Activated naive CD4-positive, alpha-beta T cell treated with Interleukin-2 at 50 U/mL for 16 hours (primary cell): ENCODE measurements around the gene NDUFV1.
"Not testable (repeated sequence)": the region's sequence is repeated elsewhere in the genome, so short reads cannot be mapped to it uniquely, and the experiment has no call there.

Source experiments
- DNase-seq: peaks from one replicate; pipeline ENCODE4 v3.0.0-alpha.2; 2020

Gene NDUFV1

GRCh38 chr11:67628710-67629385 lies 22.1 kb downstream of the NDUFV1 start:
- DNase-seq, result no peak

GRCh38 chr11:67629386-67630227 lies 22.9 kb downstream of the NDUFV1 start, which contains the start of gene NUDT8:
Gene NUDT8 (minus strand): TSS chr11:67629937. CDS start chr11:67629911, 26 bp downstream.
- DNase-seq, result peak; percentile 91

DNA sequence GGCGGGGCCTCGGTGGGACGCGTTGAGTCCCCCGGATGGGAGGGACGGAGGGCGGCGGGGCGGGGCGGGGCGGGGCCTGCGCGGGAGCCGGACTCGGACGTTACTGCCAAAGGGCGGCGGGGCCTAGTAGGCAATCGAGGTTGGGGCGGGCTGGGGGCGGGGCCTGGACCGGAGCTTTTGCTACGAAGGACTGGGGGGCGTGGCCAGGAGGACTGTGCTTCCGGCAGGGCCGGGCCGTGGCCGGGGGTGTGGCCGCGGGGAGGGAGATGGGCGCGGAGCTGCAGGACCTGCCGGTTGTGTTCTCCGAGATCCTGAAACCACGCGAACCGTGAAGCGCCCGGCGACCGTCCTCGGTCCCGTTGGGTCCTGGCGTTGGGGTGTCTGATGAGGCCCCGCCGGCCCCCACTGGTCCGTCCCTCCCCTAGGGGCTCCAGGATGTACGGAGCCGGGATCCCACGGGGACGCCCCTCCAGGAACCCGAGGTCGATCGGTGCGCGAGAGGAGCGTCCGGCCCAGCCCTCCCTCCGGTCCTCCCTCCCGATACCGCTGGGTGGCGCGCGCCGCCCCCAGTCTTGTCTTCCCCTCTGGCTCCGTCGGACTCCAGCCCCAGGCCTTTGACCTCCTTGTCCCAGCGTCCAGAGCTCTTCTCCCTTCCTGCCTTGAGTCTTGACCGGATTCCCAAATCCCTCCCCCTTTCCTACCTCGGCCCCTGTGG lies 23.6 kb downstream of the NDUFV1 start:
- peak; percentile 95 for DNase-seq

- DNase-seq, result no peak
These were observed 24.2 kb downstream of the NDUFV1 start for GRCh38 chr11:67630943-67631331.

GRCh38 chr11:67631411-67631810 lies 24.7 kb downstream of the NDUFV1 start:
- no peak for DNase-seq

GRCh38 chr11:67631853-67632174 lies 25.1 kb downstream of the NDUFV1 start:
- no peak for DNase-seq

GRCh38 chr11:67632175-67632981 lies 25.6 kb downstream of the NDUFV1 start:
- DNase-seq, result no peak

- DNase-seq, result no peak
These were observed 26.4 kb downstream of the NDUFV1 start for GRCh38 chr11:67632982-67633755.

DNA sequence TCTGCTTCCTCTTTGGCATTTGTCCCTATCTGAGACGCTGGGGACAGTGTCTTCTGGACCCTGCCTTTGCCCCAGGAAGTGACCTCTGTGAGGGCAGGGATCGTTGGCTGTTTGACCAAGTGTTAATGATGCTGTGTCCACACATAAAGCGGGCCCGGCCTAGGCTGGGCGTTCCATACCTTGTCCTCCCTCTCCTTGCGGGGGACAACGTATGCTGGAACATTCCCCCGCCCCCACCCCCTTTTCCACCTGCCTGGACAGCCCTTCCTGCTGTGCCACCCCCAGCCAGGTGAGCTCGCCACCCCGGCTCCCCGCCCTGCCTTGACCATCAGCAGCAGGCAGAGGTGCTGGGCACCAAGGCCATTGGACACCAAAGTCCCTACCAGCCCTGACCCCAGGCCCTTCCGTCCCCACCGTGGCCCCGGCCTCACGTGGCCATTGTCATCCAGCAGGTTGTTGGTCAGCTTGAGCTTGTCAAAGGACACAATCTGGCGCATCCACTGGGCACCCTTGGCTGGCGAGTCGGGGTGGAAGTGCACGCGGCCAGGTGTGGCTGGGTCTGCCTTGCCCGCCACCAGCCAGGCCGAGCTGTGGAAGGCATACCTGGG lies 27.1 kb downstream of the NDUFV1 start:
- no peak for DNase-seq

GRCh38 chr11:67634366-67635230 lies 27.9 kb downstream of the NDUFV1 start:
- DNase-seq, result no peak

GRCh38 chr11:67635231-67635521 lies 28.4 kb downstream of the NDUFV1 start:
- DNase-seq, result no peak

- DNase-seq, result no peak
These were observed 30.2 kb downstream of the NDUFV1 start for GRCh38 chr11:67636962-67637361.

GRCh38 chr11:67637441-67637840 lies 30.7 kb downstream of the NDUFV1 start:
- not testable (repeated sequence) for DNase-seq

GRCh38 chr11:67638535-67639437 lies 32.0 kb downstream of the NDUFV1 start:
- no peak for DNase-seq

GRCh38 chr11:67639438-67639859 lies 32.7 kb downstream of the NDUFV1 start, which contains the start of gene TBX10:
Gene TBX10 (minus strand): TSS chr11:67639763. CDS start chr11:67639472, 291 bp downstream.
- no peak for DNase-seq

DNA sequence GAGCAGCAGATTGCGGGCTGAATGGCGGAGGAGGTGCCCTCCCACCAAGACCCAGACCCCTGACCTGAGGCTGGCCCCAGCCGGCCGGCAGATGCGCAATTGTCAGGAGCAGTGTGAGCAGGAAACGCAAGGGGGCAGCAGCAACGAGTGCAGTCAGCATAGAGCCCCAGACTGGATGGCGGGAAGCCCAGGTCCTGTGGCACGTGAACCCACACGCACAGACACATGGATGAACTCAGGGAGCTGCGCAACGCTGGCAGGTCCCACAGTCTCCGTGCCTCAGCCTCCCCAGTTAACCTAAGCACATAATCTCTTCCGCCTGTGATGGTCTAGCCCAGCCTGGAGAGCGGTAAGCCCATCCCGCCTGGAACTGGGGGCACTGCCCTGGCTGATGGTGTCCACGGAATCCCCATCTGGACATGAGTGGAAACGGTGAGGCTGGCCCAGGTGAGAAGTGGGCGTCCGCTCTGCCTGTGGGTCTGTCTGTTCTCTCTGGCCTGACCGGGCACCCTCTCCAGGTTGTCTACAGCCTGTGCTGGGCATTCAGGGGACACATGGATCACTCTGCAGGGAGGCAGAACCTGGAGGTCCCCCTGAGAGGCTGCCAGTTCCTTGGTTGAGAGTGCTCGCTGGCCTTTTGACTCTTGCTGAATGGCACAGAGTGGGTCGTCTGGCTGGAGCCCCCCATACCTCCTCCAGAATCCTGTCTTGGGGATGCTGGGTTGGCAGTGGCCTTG lies 33.5 kb downstream of the NDUFV1 start:
- peak; percentile 67 for DNase-seq

DNA sequence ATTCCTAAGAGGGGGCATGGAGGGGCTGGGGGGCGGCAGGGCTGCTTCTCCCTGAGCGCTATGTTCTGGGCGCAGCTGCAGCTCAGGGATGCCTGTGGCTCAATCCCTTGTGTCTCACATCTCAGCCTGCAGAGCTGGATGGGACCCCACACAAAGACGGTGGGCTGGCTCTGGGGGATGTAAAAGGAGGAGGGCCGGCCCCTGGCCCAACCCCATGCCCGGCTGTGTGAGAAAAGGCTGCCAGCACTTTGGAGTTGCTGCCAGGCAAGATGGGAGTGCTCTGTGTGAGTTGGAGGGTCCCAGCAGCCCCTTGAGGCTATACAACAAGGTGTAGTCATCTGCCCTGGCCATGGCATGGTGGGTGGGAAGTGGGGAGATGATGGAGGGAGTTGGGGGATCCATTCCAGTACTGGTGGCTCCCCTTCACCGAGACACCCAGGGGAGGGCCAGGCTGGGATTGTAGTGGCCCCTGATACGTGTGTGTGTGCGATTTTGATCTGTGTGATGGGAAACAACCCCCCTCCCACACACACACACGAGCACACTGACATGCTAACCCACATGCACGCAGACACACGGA lies 34.1 kb downstream of the NDUFV1 start:
- no peak for DNase-seq
